B cell (primary cell): ENCODE results near the gene NFATC1. TPM values are rescaled to one million over a fixed set of nuclear protein-coding genes. Genes with fewer than 3 reads are reported as not detected.

ENCODE experiments used
- ATAC-seq: fragments of 200-7000 bp; cut with Tn5 transposase; one replicate; pipeline ENCODE4 v1.10.0; 2021; ENCODE audit warnings: low read depth, mild to moderate bottlenecking, moderate number of reproducible peaks, moderate library complexity
- CTCF ChIA-PET: fragments of 350-600 bp; sonication (Branson Sonifier 250); formaldehyde crosslinking; loops from one replicate; lab custom pipeline; 2021; ENCODE audit warnings: antibody characterized with exemption, inconsistent platforms; lab: Charles Lee
- POLR2A ChIA-PET: fragments of 350-600 bp; sonication (Branson Sonifier 250); formaldehyde crosslinking; loops from one replicate; lab custom pipeline; 2021; ENCODE audit warnings: antibody characterized with exemption; lab: Charles Lee
- DNase-seq: peaks from one replicate; pipeline ENCODE4 v3.0.0; 2013
- H2AFZ ChIP-seq: 2 replicates; pipeline ENCODE4 v1.6.1; 2012; ENCODE audit warnings: mild to moderate bottlenecking, low read depth, low read length; ENCODE audit not compliant: insufficient read depth, poor library complexity, severe bottlenecking
- H3K27ac ChIP-seq, 2 donors: 1 replicate in 1 of 2; 2 replicates in 1 of 2; pipeline ENCODE4 v1.5.1; 2012 to 2013; ENCODE audit warnings: low read length in 2 of 2, mild to moderate bottlenecking in 2 of 2, moderate library complexity in 1 of 2
- H3K27me3 ChIP-seq, 4 experiments: fragments of 200-600 bp in 1 of 4; sonication (generic) in 1 of 4; replicated peaks in 1 of 4; 1 replicate in 2 of 4; 2 replicates in 2 of 4; pipeline versions ENCODE4 v1.6.1 to v1.7.0; 2013 to 2016; ENCODE audit warnings: low read length in 3 of 4, mild to moderate bottlenecking in 2 of 4, mixed read lengths in 1 of 4, moderate library complexity in 1 of 4; ENCODE audit not compliant: insufficient read depth in 4 of 4, control insufficient read depth in 3 of 4; ENCODE audit errors: control extremely low read depth in 1 of 4
- H3K36me3 ChIP-seq, 2 experiments: replicated peaks in 1 of 2; 1 replicate in 1 of 2; 2 replicates in 1 of 2; pipeline versions ENCODE4 v1.6.1 to v1.7.1; 2013; ENCODE audit warnings: low read length in 1 of 2; ENCODE audit not compliant: insufficient read depth in 2 of 2, control insufficient read depth in 1 of 2; ENCODE audit errors: control extremely low read depth in 1 of 2, extremely low read depth in 1 of 2
- H3K4me1 ChIP-seq, 2 donors: fragments of 200-600 bp in 1 of 2; sonication (generic) in 1 of 2; 1 replicate in 1 of 2; 2 replicates in 1 of 2; pipeline versions ENCODE4 v1.5.1 to v1.6.1; 2013 to 2017; ENCODE audit warnings: low read length in 2 of 2; ENCODE audit not compliant: control insufficient read depth in 2 of 2, insufficient read depth in 2 of 2
- H3K4me2 ChIP-seq: replicated peaks from 2 replicates; pipeline ENCODE3; 2012; ENCODE audit warnings: mild to moderate bottlenecking, low read depth, low read length; ENCODE audit not compliant: poor library complexity, severe bottlenecking
- H3K4me3 ChIP-seq, 5 experiments: fragments of 200-600 bp in 1 of 5; sonication (generic) in 1 of 5; 1 replicate in 3 of 5; 2 replicates in 2 of 5; pipeline versions ENCODE4 v1.5.1 to v1.7.0; 2011 to 2016; ENCODE audit warnings: low read length in 4 of 5, mild to moderate bottlenecking in 4 of 5, low read depth in 2 of 5, control low read depth in 1 of 5, moderate library complexity in 1 of 5; ENCODE audit not compliant: insufficient read depth in 1 of 5; ENCODE audit errors: control extremely low read depth in 1 of 5, extremely low read depth in 1 of 5
- H3K79me2 ChIP-seq: fragments of 200-600 bp; sonication (generic); one replicate; pipeline ENCODE4 v1.6.0; 2016; ENCODE audit warnings: low read length; ENCODE audit not compliant: control insufficient read depth, insufficient read depth
- H3K9ac ChIP-seq: fragments of 200-600 bp; sonication (generic); 2 replicates; pipeline ENCODE4 v1.6.1; 2017; ENCODE audit warnings: mild to moderate bottlenecking, low read length, moderate library complexity
- H3K9me3 ChIP-seq, 3 donors: one replicate each; pipeline versions ENCODE4 v1.6.1 to v1.7.1; 2013; ENCODE audit warnings: low read length in 2 of 3; ENCODE audit not compliant: control insufficient read depth in 2 of 3, insufficient read depth in 1 of 3; ENCODE audit errors: control extremely low read depth in 1 of 3
- H4K20me1 ChIP-seq: 2 replicates; pipeline ENCODE4 v1.6.0; 2012; ENCODE audit warnings: mild to moderate bottlenecking, low read length; ENCODE audit not compliant: insufficient read depth, control insufficient read depth, poor library complexity, severe bottlenecking
- H3K27ac Mint-ChIP-seq: one replicate; pipeline ENCODE4 v1.8.0; 2021; ENCODE audit warnings: mixed read lengths
- H3K27me3 Mint-ChIP-seq: one replicate; pipeline ENCODE4 v1.8.0; 2021; ENCODE audit warnings: mixed read lengths
- H3K4me1 Mint-ChIP-seq: one replicate; pipeline ENCODE4 v1.8.0; 2021; ENCODE audit warnings: mixed read lengths
- H3K4me3 Mint-ChIP-seq: one replicate; pipeline ENCODE4 v1.8.0; 2021; ENCODE audit warnings: mixed read lengths
- H3K9me3 Mint-ChIP-seq: one replicate; pipeline ENCODE4 v1.8.0; 2022; ENCODE audit warnings: mixed read lengths; ENCODE audit not compliant: insufficient read depth
- CTCF ChIP-seq: fragments of 200-600 bp; IDR thresholded peaks from one replicate; pipeline ENCODE4 v1.8.0; 2022; ENCODE audit warnings: antibody characterized with exemption, mild to moderate bottlenecking
- EZH2 ChIP-seq: IDR thresholded peaks from 2 replicates; pipeline ENCODE4 v1.6.1; 2012; ENCODE audit warnings: borderline replicate concordance, low read depth, mild to moderate bottlenecking, moderate library complexity, low read length; ENCODE audit not compliant: insufficient read depth, poor library complexity, severe bottlenecking
- WGBS: methylation state at CpG from one replicate; pipeline ENCODE4 v1.1.5; 2013; ENCODE audit warnings: missing lambda C conversion rate; ENCODE audit not compliant: insufficient coverage; 5-methylcytosine and 5-hydroxymethylcytosine counted together
- intact Hi-C: fragments of 100-400 bp; cut with micrococcal nuclease; formaldehyde crosslinking; loops from one replicate; pipeline ENCODE4 v1.10.0; 2022
- polyA plus RNA-seq: library from polyadenylated mRNA; depleted of rRNA; stranded (reverse); fragments of >200 nt; gene quantifications from 2 replicates; pipeline ENCODE4 v1.2.3, GENCODE V29; 2012
- total RNA-seq, 2 donors: library from RNA; stranded (reverse); fragments of 120-200 nt in 1 of 2; gene quantifications; 1 replicate in 1 of 2; 2 replicates in 1 of 2; pipeline versions ENCODE4 v1.2.3 to v1.2.4, GENCODE V29; 2013 to 2022

The NFATC1 gene
- total and polyA plus RNA-seq, 2 donors (not counting 1 experiment from before 2014, with no cell fraction given) = 32.2 to 108 TPM

- H3K27ac Mint-ChIP-seq = no peak overlapping the region
- ChIA-PET POLR2A (no interaction called here), CTCF (no interaction called here)
- Histone ChIP-seq H3K4me3 (no peak overlapping the region), H3K4me1 (no peaks in the 10 kb centered on the region), H3K27ac (no peak overlapping the region), H3K9ac (no peak overlapping the region), H3K79me2 (peaks cover 94% of the 10 kb centered on the region), H3K27me3 (no peaks in the 10 kb centered on the region), H3K9me3 (no peaks in the 10 kb centered on the region), H3K4me2 (no peak overlapping the region), H2AFZ (no peak overlapping the region), H4K20me1 (peaks cover 91% of the 10 kb centered on the region), H3K36me3 (peaks cover 3 to 63% of the 10 kb centered on the region in 2 experiments)
- TF ChIP-seq CTCF (no peak), EZH2 (no peak)
- H3K9me3 Mint-ChIP-seq = no peaks in the 10 kb centered on the region
- no peak overlapping the region for H3K4me3 Mint-ChIP-seq
- WGBS = 98% methylated on average over 16 of the region's 16 CpGs
- H3K4me1 Mint-ChIP-seq = peaks cover 22% of the 10 kb centered on the region
- intact Hi-C loops = no loop called here
- no peak for DNase-seq
- no peak for ATAC-seq
- H3K27me3 Mint-ChIP-seq = no peaks in the 10 kb centered on the region
These were observed 17.7 kb downstream of the NFATC1 start for GRCh38 chr18:79413426-79413825.

- no peak for DNase-seq
- peaks cover 94% of the 10 kb centered on the region for H3K79me2 ChIP-seq
- H3K36me3 ChIP-seq = peaks cover 3 to 64% of the 10 kb centered on the region in 2 experiments
- H3K27me3 ChIP-seq = no peaks in the 10 kb centered on the region
- ATAC-seq = no peak
- no peaks in the 10 kb centered on the region for H3K9me3 ChIP-seq
- H2AFZ ChIP-seq = no peak overlapping the region
- no peak overlapping the region for H3K4me2 ChIP-seq
- TF ChIP-seq EZH2 (no peak), CTCF (no peak)
- H4K20me1 ChIP-seq = peaks cover 94% of the 10 kb centered on the region
- no peak overlapping the region for H3K4me3 ChIP-seq
- no peak overlapping the region for H3K27ac Mint-ChIP-seq
- no peaks in the 10 kb centered on the region for H3K9me3 Mint-ChIP-seq
- intact Hi-C loops = no loop called here
- ChIA-PET POLR2A (interaction anchor here (0.7 kb wide), 1 partner anchor 13 kb away, joined by 3 read pairs; no protein-coding TSS in a partner anchor), CTCF (no interaction called here)
- no peaks in the 10 kb centered on the region for H3K27me3 Mint-ChIP-seq
- H3K27ac ChIP-seq = no peak overlapping the region
- 88% methylated on average over 9 of the region's 9 CpGs for WGBS
- H3K9ac ChIP-seq = no peak overlapping the region
- H3K4me3 Mint-ChIP-seq = no peak overlapping the region
- no peaks in the 10 kb centered on the region for H3K4me1 ChIP-seq
- peaks cover 25% of the 10 kb centered on the region for H3K4me1 Mint-ChIP-seq
These were observed 18.2 kb downstream of the NFATC1 start for GRCh38 chr18:79413901-79414300.
